SK-N-DZ (cell line): ENCODE results near the gene EDIL3.
"Not testable (repeated sequence)": the region's sequence is repeated elsewhere in the genome, so short reads cannot be mapped to it uniquely, and the experiment has no call there.

ENCODE experiments used
- DNase-seq: peaks from one replicate; pipeline ENCODE4 v3.0.0-alpha.2; 2015; ENCODE audit warnings: low spot score

EDIL3 gene

GRCh38 chr5:84299959-84300358 is 84.7 kb downstream of the EDIL3 start:
- DNase-seq: no peak

DNA sequence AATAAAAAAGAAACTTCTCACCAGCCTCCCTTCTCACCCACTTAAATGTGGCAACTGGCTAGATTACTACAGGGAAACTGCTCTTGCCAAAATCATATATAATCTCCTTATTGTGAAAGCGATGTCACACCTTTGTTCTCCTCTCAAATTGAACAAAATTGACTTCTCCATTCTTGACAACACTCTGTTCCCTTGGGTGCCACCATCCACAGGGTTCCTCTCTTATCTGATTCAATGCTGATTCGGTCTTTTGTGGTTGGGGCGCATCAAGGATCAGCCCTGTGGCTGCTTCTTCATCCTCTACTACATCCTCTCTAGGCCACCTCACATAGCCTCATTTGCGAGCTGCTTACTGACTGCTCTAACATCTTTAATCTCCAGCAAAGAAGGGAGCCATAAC is 86.1 kb downstream of the EDIL3 start:
- no peak for DNase-seq

DNA sequence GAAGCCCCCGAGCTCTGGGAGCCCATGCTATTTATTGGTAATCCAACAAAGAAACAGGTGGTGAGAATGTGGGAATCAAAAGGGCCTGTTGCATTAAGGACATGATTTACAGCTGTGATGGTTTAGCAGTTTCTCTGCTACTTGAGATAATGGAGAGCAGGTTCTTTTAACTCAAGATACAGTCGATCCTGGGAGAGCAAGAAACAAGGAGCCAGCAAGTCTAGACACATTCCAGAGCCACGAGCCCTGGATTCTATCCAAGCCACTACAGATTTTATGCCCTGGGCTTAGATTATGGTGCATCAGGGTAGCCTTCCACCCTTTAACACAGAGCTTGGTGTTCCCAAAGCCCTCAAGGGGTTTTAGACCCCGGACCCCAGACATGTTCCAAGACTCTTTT is 87.0 kb downstream of the EDIL3 start:
- not testable (repeated sequence) for DNase-seq

DNA sequence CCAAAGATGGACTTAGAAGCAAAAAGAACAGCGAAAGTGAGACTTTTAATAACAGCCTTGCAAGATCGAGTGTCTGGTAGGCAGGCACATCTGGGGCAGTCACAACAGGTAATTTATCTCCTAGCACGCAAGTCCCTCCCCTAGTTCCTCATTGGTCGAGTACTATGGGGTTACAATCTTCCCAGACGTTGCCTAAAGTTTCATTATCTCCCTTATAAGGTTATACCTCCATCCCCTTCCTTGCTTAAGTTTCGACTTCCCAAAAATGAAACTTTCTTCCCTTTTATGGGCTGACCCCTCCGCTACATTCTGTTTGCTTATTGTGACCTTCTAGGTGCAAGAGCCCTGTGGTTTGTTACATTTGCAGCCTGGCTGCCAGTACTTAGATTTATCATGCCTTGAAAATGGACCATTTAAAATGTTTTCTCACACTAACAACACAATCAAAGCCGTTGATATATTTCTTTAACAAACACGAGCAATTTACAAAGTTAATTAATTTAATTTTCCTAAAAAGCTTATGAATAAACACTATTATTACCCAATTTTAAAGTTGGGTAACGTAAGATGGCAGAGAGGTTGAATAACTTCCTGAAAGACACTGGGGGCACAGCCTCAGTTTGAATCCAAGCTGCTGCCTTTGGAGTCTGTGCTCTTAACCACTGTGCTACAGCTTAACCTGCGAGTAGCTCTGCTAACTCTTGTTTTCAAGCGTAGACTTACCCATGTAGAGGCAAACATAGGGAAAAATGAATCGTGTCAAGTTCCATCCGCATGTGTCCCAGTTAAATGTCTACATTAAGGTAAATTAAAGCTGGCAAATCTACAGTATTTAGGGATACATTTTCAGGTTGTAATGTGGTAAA is 91.7 kb downstream of the EDIL3 start:
- no peak for DNase-seq

DNA sequence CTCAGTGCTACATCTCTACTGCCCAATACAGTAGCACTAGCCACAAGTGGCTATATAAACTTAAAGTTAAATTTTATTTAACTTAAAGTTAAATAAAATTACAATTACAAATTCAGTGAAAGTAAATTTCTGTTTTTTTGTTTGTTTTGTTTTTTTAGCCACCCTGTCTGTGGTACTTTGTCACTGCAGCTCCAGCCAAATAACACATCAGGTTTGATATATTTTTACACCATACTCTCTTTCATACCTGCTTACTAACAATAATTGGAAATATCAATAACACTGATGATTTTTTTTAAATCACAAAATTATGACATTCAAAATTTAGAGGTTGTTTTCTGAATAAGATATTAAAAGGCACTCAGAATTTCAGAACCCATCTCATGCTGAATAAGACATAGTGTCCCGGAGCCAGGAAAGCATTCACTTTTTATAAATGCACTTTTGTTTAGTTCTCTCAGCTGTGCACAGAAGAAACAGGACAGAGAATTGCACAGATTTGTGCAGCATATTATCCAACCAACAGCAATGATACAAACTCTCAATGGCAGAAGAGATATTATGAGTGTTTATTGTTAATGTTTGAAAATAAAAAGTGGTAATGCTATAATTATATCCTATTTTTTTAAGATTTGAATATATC is 92.6 kb downstream of the EDIL3 start:
- DNase-seq: no peak

- DNase-seq: no peak
Observed at GRCh38 chr5:84290673-84291072, 94.0 kb downstream of the EDIL3 start.

GRCh38 chr5:84290161-84290560 is 94.5 kb downstream of the EDIL3 start:
- no peak for DNase-seq

GRCh38 chr5:84287951-84288350 is 96.7 kb downstream of the EDIL3 start:
- no peak for DNase-seq

DNA sequence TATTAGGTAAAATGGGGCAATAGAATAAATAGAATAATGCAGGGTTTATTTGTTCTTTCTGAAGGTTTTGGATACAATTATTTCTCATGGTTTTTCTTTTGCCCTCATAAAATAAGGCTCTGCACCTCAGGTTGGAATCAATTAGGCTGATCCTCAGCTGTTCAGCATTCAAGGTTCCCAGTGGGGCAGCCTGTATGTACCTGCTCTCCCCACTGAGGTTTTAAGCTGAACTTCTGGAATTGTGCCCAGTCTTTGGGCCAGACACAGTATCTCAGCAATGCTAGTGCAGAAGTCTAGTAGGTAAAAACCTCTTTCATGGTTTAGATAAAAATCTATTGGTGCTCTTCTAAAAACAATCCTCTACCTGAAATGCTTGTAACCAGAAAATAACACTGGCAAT is 98.0 kb downstream of the EDIL3 start:
- DNase-seq: no peak

GRCh38 chr5:84285641-84286637 is 98.7 kb downstream of the EDIL3 start:
- no peak for DNase-seq

GRCh38 chr5:84281383-84281782 is 103.3 kb downstream of the EDIL3 start:
- no peak for DNase-seq

GRCh38 chr5:84279234-84279633 is 105.4 kb downstream of the EDIL3 start:
- no peak for DNase-seq

- DNase-seq: no peak
Observed at GRCh38 chr5:84275609-84276008, 109.1 kb downstream of the EDIL3 start.

DNA sequence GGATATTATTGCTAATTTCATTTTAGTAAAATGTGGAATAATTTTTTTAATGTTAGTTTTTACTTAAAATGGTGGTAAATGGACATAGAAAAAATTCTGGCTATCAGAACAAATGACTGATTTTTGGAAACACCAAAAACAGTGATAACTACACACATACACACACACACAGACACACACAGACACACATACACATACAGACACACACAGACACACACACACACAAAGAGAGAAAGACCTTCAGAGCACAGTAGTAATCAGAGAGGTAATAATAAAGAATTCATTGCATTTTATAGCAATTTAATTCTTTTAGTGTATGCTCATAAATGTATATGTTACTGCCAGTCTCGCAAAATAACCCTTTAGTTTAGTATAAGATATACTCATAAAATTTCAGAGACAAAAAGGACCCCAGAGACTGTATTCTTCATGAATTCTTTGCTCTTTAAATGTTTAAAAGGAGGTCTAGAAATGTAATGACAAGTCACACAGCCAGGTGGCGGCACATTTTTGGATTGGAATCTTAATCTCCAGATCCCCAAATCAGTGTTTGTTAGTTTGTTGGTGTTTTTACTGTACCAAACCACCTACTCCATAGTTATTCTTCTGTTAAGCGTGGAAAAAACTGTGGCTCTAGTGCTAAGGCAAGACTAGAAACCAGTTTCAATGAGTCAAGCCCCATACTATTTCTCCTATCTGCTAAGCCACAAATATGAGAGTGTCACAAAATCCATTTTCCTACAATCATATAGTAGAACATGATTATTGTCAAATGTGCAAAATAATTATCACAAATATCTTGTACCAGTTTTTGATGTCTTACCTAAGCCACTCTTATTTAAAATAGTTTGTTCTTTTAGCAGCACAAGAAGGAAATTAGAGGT is 109.9 kb downstream of the EDIL3 start:
- DNase-seq: peak; percentile 12

DNA sequence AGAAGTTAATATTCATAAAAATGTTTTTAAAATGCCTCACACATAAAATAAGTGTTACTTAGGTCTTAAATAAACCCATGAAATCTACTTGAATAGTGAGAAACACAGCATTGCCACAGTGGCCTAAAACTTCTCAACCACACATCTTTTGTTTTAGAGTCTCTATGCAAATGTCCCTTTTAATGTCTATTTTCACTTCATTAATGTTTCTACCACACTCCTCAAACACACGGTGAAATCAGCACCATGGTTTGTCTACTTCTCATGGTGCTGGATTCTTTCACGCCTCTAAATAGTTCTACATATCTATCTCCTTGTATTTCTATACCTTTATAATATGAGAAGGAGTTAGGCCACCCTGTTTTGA is 111.2 kb downstream of the EDIL3 start:
- DNase-seq: no peak

GRCh38 chr5:84272771-84273516 is 111.7 kb downstream of the EDIL3 start:
- DNase-seq: no peak

DNA sequence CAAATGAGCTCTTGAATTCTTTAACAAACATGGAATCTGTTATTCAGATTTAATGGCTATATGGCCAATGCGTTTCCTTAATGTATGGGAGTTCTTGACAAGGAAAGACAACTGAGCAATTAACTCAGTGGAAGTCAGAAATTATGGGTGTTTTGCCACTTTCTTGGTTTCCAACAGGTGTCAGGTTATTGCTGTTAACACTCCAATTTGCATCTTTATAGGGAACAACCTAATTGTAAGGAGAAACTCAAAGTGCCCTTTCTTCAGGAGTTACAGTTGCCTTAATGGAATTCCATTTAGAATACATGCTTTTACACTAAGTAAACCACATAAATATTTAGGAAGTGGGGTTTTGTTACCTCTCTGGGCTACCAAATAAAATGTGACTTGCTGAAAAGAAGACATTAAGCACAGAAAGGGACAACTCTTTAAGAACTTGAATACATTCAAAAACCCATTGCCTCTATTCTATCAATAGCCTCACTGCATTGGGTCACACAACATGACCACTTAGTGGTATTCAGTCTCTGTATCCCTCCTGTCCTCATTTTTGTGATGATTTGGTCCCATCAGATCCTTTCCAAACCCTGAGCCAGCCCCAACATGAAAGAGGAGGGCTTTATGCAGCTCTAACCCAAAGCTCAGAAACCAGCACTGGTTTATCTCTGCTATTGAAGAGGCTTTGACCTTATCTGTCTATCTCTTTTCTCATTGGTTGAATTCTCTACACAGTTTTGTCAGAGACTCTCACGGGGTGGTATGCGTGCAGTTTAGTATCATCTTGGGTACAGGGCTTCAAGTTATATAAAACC is 118.7 kb downstream of the EDIL3 start:
- no peak for DNase-seq

GRCh38 chr5:84265130-84265529 is 119.5 kb downstream of the EDIL3 start:
- no peak for DNase-seq

GRCh38 chr5:84260939-84261338 is 123.7 kb downstream of the EDIL3 start:
- DNase-seq: no peak
